SK-N-SH (cell line): ENCODE measurements around the gene SH2D5. TPM values are rescaled to one million over a fixed set of nuclear protein-coding genes. Genes with fewer than 3 reads are reported as not detected.

Experiments used
- CTCF ChIA-PET: fragments of 300-600, 350-600 bp; formaldehyde crosslinking; extraction: SDS; loops from one replicate; lab custom pipeline; 2021; lab: Yijun Ruan, JAX
- POLR2A ChIA-PET: fragments of 350-600 bp; sonication (Branson Sonifier 250); formaldehyde crosslinking; extraction: SDS; loops from one replicate; lab custom pipeline; 2020; ENCODE audit warnings: antibody characterized with exemption, inconsistent platforms; lab: Yijun Ruan, JAX
- DNase-seq: peaks from one replicate; pipeline ENCODE4 v3.0.0; 2012
- H2AFZ ChIP-seq: fragments of 200-600 bp; sonication (generic); 2 replicates; pipeline ENCODE4 v1.8.1; 2016; ENCODE audit warnings: antibody characterized with exemption, mild to moderate bottlenecking, low read depth
- H3F3A ChIP-seq: fragments of 200-600 bp; sonication (generic); replicated peaks from 2 replicates; pipeline ENCODE3; 2016; ENCODE audit warnings: antibody characterized with exemption, mild to moderate bottlenecking; ENCODE audit not compliant: insufficient read depth
- H3K27ac ChIP-seq, 2 experiments: fragments of 200-500 bp in 1 of 2; fragments of 200-600 bp in 1 of 2; sonication (Bioruptor generic) in 1 of 2; sonication (generic), shearing (Covaris generic) in 1 of 2; 2 replicates each; pipeline versions ENCODE4 v1.5.1 to v1.6.1; 2014 to 2016; ENCODE audit warnings: low read depth in 2 of 2, inconsistent platforms in 1 of 2, low read length in 1 of 2, mild to moderate bottlenecking in 1 of 2, mixed read lengths in 1 of 2
- H3K27me3 ChIP-seq: fragments of 200-600 bp; sonication (generic), shearing (Covaris generic); 2 replicates; pipeline ENCODE4 v1.6.1; 2016; ENCODE audit warnings: mixed run types; ENCODE audit not compliant: insufficient read depth
- H3K36me3 ChIP-seq, 2 experiments: fragments of 200-500 bp in 1 of 2; fragments of 200-600 bp in 1 of 2; sonication (Bioruptor generic) in 1 of 2; sonication (generic) in 1 of 2; replicated peaks in 1 of 2; 2 replicates each; pipeline versions ENCODE3 to v1.5.1; 2014 to 2016; ENCODE audit warnings: low read length in 1 of 2, mild to moderate bottlenecking in 1 of 2; ENCODE audit not compliant: insufficient read depth in 2 of 2, control insufficient read depth in 1 of 2
- H3K4me1 ChIP-seq, 2 experiments: fragments of 200-500 bp in 1 of 2; fragments of 200-600 bp in 1 of 2; sonication (Bioruptor generic) in 1 of 2; sonication (generic), shearing (Covaris generic) in 1 of 2; 2 replicates each; pipeline versions ENCODE4 v1.5.1 to v1.6.1; 2014 to 2016; ENCODE audit warnings: low read depth in 1 of 2, low read length in 1 of 2, mixed run types in 1 of 2; ENCODE audit not compliant: insufficient read depth in 2 of 2, control insufficient read depth in 1 of 2
- H3K4me2 ChIP-seq: fragments of 200-600 bp; sonication (generic), shearing (Covaris generic); 2 replicates; pipeline ENCODE4 v1.6.1; 2017; ENCODE audit warnings: mixed run types
- H3K4me3 ChIP-seq, 2 experiments: fragments of 200-500 bp in 1 of 2; fragments of 200-600 bp in 1 of 2; sonication (Bioruptor generic) in 1 of 2; sonication (generic), shearing (Covaris generic) in 1 of 2; 2 replicates each; pipeline versions ENCODE4 v1.5.1 to v1.8.1; 2014 to 2016; ENCODE audit warnings: low read depth in 2 of 2, inconsistent platforms in 1 of 2, low read length in 1 of 2, mild to moderate bottlenecking in 1 of 2, mixed read lengths in 1 of 2, moderate library complexity in 1 of 2
- H3K79me2 ChIP-seq: fragments of 200-600 bp; sonication (generic); 2 replicates; pipeline ENCODE4 v1.8.1; 2017; ENCODE audit warnings: mild to moderate bottlenecking; ENCODE audit not compliant: insufficient read depth
- H3K9ac ChIP-seq: fragments of 200-600 bp; sonication (generic); 2 replicates; pipeline ENCODE4 v1.6.1; 2017; ENCODE audit warnings: mixed run types
- H3K9me2 ChIP-seq: fragments of 200-600 bp; sonication (generic); 2 replicates; pipeline ENCODE4 v1.6.1; 2017; ENCODE audit warnings: mixed run types
- H3K9me3 ChIP-seq: fragments of 200-600 bp; sonication (generic); 2 replicates; pipeline ENCODE4 v1.6.1; 2017; ENCODE audit warnings: mixed run types, mild to moderate bottlenecking, moderate library complexity
- H4K20me1 ChIP-seq: fragments of 200-600 bp; sonication (generic); 2 replicates; pipeline ENCODE4 v1.6.1; 2017; ENCODE audit warnings: mild to moderate bottlenecking, mixed run types; ENCODE audit not compliant: insufficient read depth
- CHD2 ChIP-seq: fragments of 150-350 bp; IDR thresholded peaks from 2 replicates; pipeline ENCODE4 v1.6.1; 2018; ENCODE audit warnings: low read length; ENCODE audit not compliant: partially characterized antibody
- FOSL2 ChIP-seq: IDR thresholded peaks from 2 replicates; pipeline ENCODE4 v1.4.0; 2012; ENCODE audit warnings: low read depth, mild to moderate bottlenecking, moderate library complexity, borderline replicate concordance
- FOXJ3 ChIP-seq: sonication (generic); formaldehyde crosslinking; IDR thresholded peaks from 2 replicates; pipeline ENCODE4 v1.5.1; 2020; ENCODE audit warnings: mild to moderate bottlenecking, missing genetic modification reagents
- IRF3 ChIP-seq: fragments of 150-350 bp; IDR thresholded peaks from 2 replicates; pipeline ENCODE4 v1.6.1; 2016; ENCODE audit warnings: mild to moderate bottlenecking, low read depth, low read length
- JUND ChIP-seq: IDR thresholded peaks from 2 replicates; pipeline ENCODE4 v1.4.0; 2012
- MAX ChIP-seq: IDR thresholded peaks from 2 replicates; pipeline ENCODE4 v1.4.0; 2012; ENCODE audit warnings: low read depth
- MEF2A ChIP-seq: IDR thresholded peaks from 2 replicates; pipeline ENCODE4 v1.4.0; 2012; ENCODE audit warnings: low read depth, borderline replicate concordance
- NFIC ChIP-seq: IDR thresholded peaks from 2 replicates; pipeline ENCODE4 v1.4.0; 2012; ENCODE audit warnings: borderline replicate concordance
- NRF1 ChIP-seq: IDR thresholded peaks from 2 replicates; pipeline ENCODE4 v1.6.1; 2012; ENCODE audit warnings: low read depth, mild to moderate bottlenecking, low read length
- SIN3A ChIP-seq: IDR thresholded peaks from 2 replicates; pipeline ENCODE4 v1.6.1; 2012; ENCODE audit warnings: low read depth, mild to moderate bottlenecking, low read length, moderate library complexity, borderline replicate concordance
- TEAD4 ChIP-seq: IDR thresholded peaks from 2 replicates; pipeline ENCODE4 v1.4.0; 2012; ENCODE audit warnings: mild to moderate bottlenecking, borderline replicate concordance; ENCODE audit not compliant: insufficient read depth
- USF1 ChIP-seq: IDR thresholded peaks from 2 replicates; pipeline ENCODE4 v1.4.0; 2012; ENCODE audit warnings: low read depth, borderline replicate concordance
- USF2 ChIP-seq: fragments of 150-350 bp; IDR thresholded peaks from 2 replicates; pipeline ENCODE4 v1.6.1; 2017; ENCODE audit warnings: antibody characterized with exemption, low read length, low read depth, borderline replicate concordance
- YY1 ChIP-seq: IDR thresholded peaks from 2 replicates; pipeline ENCODE4 v1.4.0; 2012; ENCODE audit warnings: low read depth, mild to moderate bottlenecking
- WGBS: methylation state at CpG from one replicate; pipeline ENCODE4 v1.1.6; 2017; ENCODE audit warnings: low lambda C conversion rate; 5-methylcytosine and 5-hydroxymethylcytosine counted together
- polyA plus RNA-seq, 3 experiments: library from polyadenylated mRNA; depleted of rRNA; stranded (reverse); fragments of >200 nt; gene quantifications; 2 replicates each; pipeline ENCODE4 v1.2.3, GENCODE V29; 2012

Gene SH2D5
- polyA plus RNA-seq, 1 of the 3 experiments (the other 2 are of a cell fraction), result 6.1 TPM

GRCh38 chr1:20685741-20686140 is 46.8 kb downstream of the SH2D5 start:
- H3F3A ChIP-seq, result no peaks in the 10 kb centered on the region
- H3K79me2 ChIP-seq, result no peaks in the 10 kb centered on the region
- H3K27ac ChIP-seq, result no peak overlapping the region
- 88% methylated on average over 12 of the region's 12 CpGs for WGBS
- H3K27me3 ChIP-seq, result no peaks in the 10 kb centered on the region
- no peak for DNase-seq
- H3K4me2 ChIP-seq, result no peak overlapping the region
- H3K4me3 ChIP-seq, result no peak overlapping the region
- no peaks in the 10 kb centered on the region; a peak in 1 of 4 replicates for H3K4me1 ChIP-seq
- no peaks in the 10 kb centered on the region for H3K9me3 ChIP-seq
- no peaks in the 10 kb centered on the region for H3K9me2 ChIP-seq
- H2AFZ ChIP-seq, result no peak overlapping the region
- CTCF ChIA-PET, result interaction anchor here (0.9 kb wide), 1 partner anchor 11 kb away, joined by 3 read pairs; no protein-coding TSS in a partner anchor
- no peaks in the 10 kb centered on the region for H4K20me1 ChIP-seq
- H3K9ac ChIP-seq, result no peak overlapping the region
- POLR2A ChIA-PET, result no interaction called here
- TF ChIP-seq SIN3A (no peak), USF2 (no peak), NRF1 (no peak), JUND (no peak), TEAD4 (no peak), FOSL2 (no peak), CHD2 (no peak), FOXJ3 (no peak), MAX (no peak), IRF3 (no peak), YY1 (no peak), MEF2A (no peak), NFIC (no peak)
- no peaks in the 10 kb centered on the region for H3K36me3 ChIP-seq

GRCh38 chr1:20685099-20685662 is 47.3 kb downstream of the SH2D5 start:
- H3K79me2 ChIP-seq, result no peaks in the 10 kb centered on the region

More at GRCh38 chr1:20685099-20685662, 47.3 kb downstream of the SH2D5 start:
- H3F3A ChIP-seq, result no peaks in the 10 kb centered on the region
- no peak overlapping the region for H3K4me3 ChIP-seq
- H3K9me2 ChIP-seq, result no peaks in the 10 kb centered on the region
- H3K9ac ChIP-seq, result no peak overlapping the region
- ChIA-PET CTCF (interaction anchor here (0.9 kb wide), 1 partner anchor 12 kb away, joined by 3 read pairs; no protein-coding TSS in a partner anchor), POLR2A (no interaction called here)
- H4K20me1 ChIP-seq, result no peaks in the 10 kb centered on the region
- no peak overlapping the region for H3K27ac ChIP-seq
- H3K4me2 ChIP-seq, result no peak overlapping the region
- 90% methylated on average over 21 of the region's 21 CpGs for WGBS
- no peaks in the 10 kb centered on the region; a peak in 1 of 4 replicates for H3K4me1 ChIP-seq
- no peak for DNase-seq
- H3K36me3 ChIP-seq, result no peaks in the 10 kb centered on the region
- H3K9me3 ChIP-seq, result no peaks in the 10 kb centered on the region
- H2AFZ ChIP-seq, result no peak overlapping the region
- no peaks in the 10 kb centered on the region for H3K27me3 ChIP-seq
- TF ChIP-seq USF1, result no peak
